ENCODE results near the gene ARHGAP31.

DNA sequence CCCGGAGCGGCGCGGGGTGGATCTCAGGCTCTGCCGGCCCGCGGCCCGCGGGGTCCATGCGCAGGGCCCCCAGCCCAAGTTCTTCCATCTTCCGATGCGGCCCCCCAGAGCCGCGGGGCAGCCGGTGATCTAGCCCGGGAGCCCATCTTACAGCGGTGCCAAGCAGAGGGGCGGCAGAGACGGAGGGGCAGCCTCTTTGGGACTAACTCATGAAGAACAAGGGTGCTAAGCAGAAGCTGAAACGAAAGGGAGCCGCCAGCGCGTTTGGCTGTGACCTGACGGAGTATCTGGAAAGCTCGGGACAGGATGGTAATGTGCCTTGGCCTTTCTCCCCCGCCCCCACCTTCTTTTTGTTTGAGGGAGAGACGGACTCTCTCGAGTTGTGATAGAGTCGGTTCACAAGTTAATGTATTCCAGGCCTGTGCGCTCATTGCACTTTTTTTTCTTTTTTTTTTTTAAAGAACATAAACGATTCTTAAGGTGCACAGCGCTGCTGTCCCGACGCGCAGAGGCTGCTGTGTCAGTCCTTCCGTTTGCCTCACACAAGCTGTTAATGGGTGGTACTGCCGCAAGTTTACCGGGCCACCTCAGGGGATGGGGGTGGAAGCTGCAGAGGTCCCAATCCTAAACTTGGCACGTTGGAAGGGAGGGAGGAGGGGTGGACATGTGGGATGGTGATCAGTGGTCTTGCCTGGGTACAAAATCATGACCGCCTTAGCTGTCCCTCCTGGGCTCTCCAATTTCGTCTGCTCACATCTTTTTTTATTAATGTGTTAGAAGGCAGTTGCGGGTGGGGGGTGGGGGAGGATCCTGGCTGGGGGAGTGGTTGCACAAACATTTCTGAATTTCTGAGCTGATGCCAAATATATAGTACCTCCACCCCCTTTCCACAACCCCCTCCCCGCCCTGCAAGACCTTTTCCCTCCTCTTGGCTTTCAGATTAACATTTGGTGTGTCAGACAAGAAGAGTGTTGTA is 801 bp downstream of the ARHGAP31 start:
- TF ChIP-seq, protein P1, sequence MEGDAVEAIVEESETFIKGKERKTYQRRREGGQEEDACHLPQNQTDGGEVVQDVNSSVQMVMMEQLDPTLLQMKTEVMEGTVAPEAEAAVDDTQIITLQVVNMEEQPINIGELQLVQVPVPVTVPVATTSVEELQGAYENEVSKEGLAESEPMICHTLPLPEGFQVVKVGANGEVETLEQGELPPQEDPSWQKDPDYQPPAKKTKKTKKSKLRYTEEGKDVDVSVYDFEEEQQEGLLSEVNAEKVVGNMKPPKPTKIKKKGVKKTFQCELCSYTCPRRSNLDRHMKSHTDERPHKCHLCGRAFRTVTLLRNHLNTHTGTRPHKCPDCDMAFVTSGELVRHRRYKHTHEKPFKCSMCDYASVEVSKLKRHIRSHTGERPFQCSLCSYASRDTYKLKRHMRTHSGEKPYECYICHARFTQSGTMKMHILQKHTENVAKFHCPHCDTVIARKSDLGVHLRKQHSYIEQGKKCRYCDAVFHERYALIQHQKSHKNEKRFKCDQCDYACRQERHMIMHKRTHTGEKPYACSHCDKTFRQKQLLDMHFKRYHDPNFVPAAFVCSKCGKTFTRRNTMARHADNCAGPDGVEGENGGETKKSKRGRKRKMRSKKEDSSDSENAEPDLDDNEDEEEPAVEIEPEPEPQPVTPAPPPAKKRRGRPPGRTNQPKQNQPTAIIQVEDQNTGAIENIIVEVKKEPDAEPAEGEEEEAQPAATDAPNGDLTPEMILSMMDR (IDR thresholded peaks at IDR 0.05; ENCODE audit: low read depth, low read length): no peak
- TF ChIP-seq POLR2A (IDR thresholded peaks at IDR 0.05; ENCODE audit: extremely low read depth, insufficient read length): peak; percentile 2
- no peak for TF ChIP-seq MYC (IDR thresholded peaks at IDR 0.05; ENCODE audit: low read depth, low read length)
- TF ChIP-seq, protein P2, sequence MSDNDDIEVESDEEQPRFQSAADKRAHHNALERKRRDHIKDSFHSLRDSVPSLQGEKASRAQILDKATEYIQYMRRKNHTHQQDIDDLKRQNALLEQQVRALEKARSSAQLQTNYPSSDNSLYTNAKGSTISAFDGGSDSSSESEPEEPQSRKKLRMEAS (IDR thresholded peaks at IDR 0.05; ENCODE audit: low read depth, low read length): no peak
